Keratinocyte (primary cell): ENCODE results near the gene KREMEN2. TPM values are rescaled to one million over a fixed set of nuclear protein-coding genes. Genes with fewer than 3 reads are reported as not detected.

ENCODE experiments used
- DNase-seq: peaks from one replicate; pipeline ENCODE4 v3.0.0-alpha.2; 2011; ENCODE audit warnings: low read depth, missing footprints, low spot score
- FAIRE-seq: peaks from 2 replicates; lab custom pipeline; 2011; peaks lifted over from hg19 to GRCh38; lab: Jason Lieb, UNC
- H2AFZ ChIP-seq: 2 replicates; pipeline ENCODE4 v1.6.0; 2012; ENCODE audit warnings: low read length, control low read depth, inconsistent platforms; ENCODE audit not compliant: control insufficient read depth
- H3K27ac ChIP-seq: 2 replicates; pipeline ENCODE4 v1.5.1; 2011; ENCODE audit warnings: low read length; ENCODE audit not compliant: control insufficient read depth, insufficient read depth
- H3K27me3 ChIP-seq: 3 replicates; pipeline ENCODE4 v1.6.0; 2011; ENCODE audit warnings: low read length; ENCODE audit not compliant: control insufficient read depth, insufficient read depth; ENCODE audit errors: extremely low read depth
- H3K36me3 ChIP-seq, 2 experiments: 2 replicates in 1 of 2; 3 replicates in 1 of 2; pipeline ENCODE4 v1.5.1; 2011; ENCODE audit warnings: low read length in 2 of 2, mild to moderate bottlenecking in 1 of 2; ENCODE audit not compliant: control insufficient read depth in 2 of 2, insufficient read depth in 2 of 2; ENCODE audit errors: extremely low read depth in 1 of 2
- H3K4me1 ChIP-seq: 3 replicates; pipeline ENCODE4 v1.5.1; 2011; ENCODE audit warnings: low read length; ENCODE audit not compliant: control insufficient read depth, insufficient read depth; ENCODE audit errors: extremely low read depth
- H3K4me2 ChIP-seq: 3 replicates; pipeline ENCODE4 v1.6.0; 2011; ENCODE audit warnings: low read depth, low read length; ENCODE audit not compliant: control insufficient read depth, insufficient read depth; ENCODE audit errors: extremely low read depth
- H3K4me3 ChIP-seq, 3 experiments: fragments of 200-600 bp in 1 of 3; sonication (generic) in 1 of 3; 2 replicates in 2 of 3; 3 replicates in 1 of 3; pipeline ENCODE4 v1.5.1; 2011 to 2016; ENCODE audit warnings: low read length in 3 of 3, mild to moderate bottlenecking in 3 of 3, control low read depth in 2 of 3, inconsistent platforms in 1 of 3, low read depth in 1 of 3, mixed read lengths in 1 of 3, mixed run types in 1 of 3, moderate library complexity in 1 of 3; ENCODE audit not compliant: control insufficient read depth in 2 of 3, insufficient read depth in 2 of 3; ENCODE audit errors: extremely low read depth in 1 of 3
- H3K79me2 ChIP-seq: 2 replicates; pipeline ENCODE4 v1.6.0; 2012; ENCODE audit warnings: low read length; ENCODE audit not compliant: control insufficient read depth, insufficient read depth
- H3K9ac ChIP-seq: 3 replicates; pipeline ENCODE4 v1.6.0; 2011; ENCODE audit warnings: low read length; ENCODE audit not compliant: control insufficient read depth, insufficient read depth; ENCODE audit errors: extremely low read depth
- H3K9me1 ChIP-seq: 3 replicates; pipeline ENCODE4 v1.6.0; 2011; ENCODE audit warnings: low read length; ENCODE audit not compliant: control insufficient read depth, insufficient read depth; ENCODE audit errors: extremely low read depth
- H3K9me3 ChIP-seq: 2 replicates; pipeline ENCODE4 v1.5.1; 2012; ENCODE audit warnings: low read depth, low read length; ENCODE audit not compliant: control insufficient read depth
- H4K20me1 ChIP-seq: 3 replicates; pipeline ENCODE4 v1.6.0; 2011; ENCODE audit warnings: low read length; ENCODE audit not compliant: control insufficient read depth, insufficient read depth; ENCODE audit errors: extremely low read depth
- EZH2 ChIP-seq: IDR thresholded peaks from one replicate; pipeline ENCODE4 v1.6.1; 2012; ENCODE audit warnings: inconsistent platforms, mild to moderate bottlenecking, low read length, moderate library complexity
- dilution Hi-C: fragments of 300-500 bp; cut with MboI; formaldehyde crosslinking; loops from one replicate; pipeline ENCODE4 v1.7.0; 2020; ENCODE audit warnings: low sequenced_read_pairs; ENCODE audit not compliant: extremely low pct_ligation_motif_present
- polyA plus RNA-seq, 5 experiments: library from polyadenylated mRNA; depleted of rRNA in 3 of 5; stranded (reverse) in 3 of 5; stranded (forward) in 1 of 5; unstranded in 1 of 5; fragments of >200 nt; gene quantifications; 1 replicate in 1 of 5; 2 replicates in 3 of 5; 3 replicates in 1 of 5; pipeline versions ENCODE4 v1.2.1 to v1.2.3, GENCODE V29; 2011 to 2012; ENCODE audit warnings: missing spikeins in 2 of 5, low read depth in 1 of 5, low replicate concordance in 1 of 5
- TF ChIP-seq, protein P1 (sequence below), 3 experiments: IDR thresholded peaks in 1 of 3; conservative IDR thresholded peaks in 1 of 3; optimal IDR thresholded peaks in 1 of 3; 2 replicates in 2 of 3; 3 replicates in 1 of 3; pipeline versions ENCODE3 to v1.5.1; 2011; ENCODE audit warnings: low read length in 3 of 3, mild to moderate bottlenecking in 3 of 3, moderate library complexity in 2 of 3, control low read depth in 1 of 3, inconsistent platforms in 1 of 3; ENCODE audit not compliant: insufficient read depth in 2 of 3; ENCODE audit errors: extremely low read depth in 1 of 3

KREMEN2 gene
- polyA plus RNA-seq, 1 donor (not counting 4 experiments of a cell fraction or from before 2014, with no cell fraction given), result 3.3 TPM

DNA sequence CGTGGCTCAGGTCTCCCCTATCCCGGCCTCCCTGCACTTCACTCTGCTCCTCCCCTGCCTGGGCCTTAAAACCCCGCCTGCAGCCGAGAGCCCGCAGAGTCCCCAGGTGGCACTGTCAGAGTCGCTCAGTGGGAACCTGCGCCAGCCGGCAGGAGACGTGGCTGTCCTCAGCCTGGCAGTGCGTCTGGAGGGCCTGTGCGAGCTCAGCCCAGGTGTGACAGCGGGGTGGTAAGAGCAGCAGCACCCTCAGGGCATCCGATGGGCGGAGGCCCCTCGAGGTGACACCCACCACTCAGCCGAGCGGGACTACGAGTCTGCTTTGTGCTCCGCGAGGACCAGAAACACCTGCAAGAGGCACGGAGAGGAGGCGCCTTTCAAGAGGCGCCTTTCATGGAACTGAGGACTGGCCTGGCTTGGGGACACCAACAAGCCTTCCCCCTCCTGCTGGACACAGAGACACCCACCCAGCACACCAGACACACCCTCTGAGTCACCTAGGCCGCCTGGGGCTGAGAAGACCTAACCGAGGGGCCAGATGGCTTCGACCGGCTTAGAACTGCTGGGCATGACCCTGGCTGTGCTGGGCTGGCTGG is 48.8 kb downstream of the KREMEN2 start, which contains the start of gene CLDN9:
CLDN9 (plus strand) TSS at position 96 of the 593 bp plus-strand sequence; CDS start at position 536, 440 bp downstream.
- TF ChIP-seq, protein P1, sequence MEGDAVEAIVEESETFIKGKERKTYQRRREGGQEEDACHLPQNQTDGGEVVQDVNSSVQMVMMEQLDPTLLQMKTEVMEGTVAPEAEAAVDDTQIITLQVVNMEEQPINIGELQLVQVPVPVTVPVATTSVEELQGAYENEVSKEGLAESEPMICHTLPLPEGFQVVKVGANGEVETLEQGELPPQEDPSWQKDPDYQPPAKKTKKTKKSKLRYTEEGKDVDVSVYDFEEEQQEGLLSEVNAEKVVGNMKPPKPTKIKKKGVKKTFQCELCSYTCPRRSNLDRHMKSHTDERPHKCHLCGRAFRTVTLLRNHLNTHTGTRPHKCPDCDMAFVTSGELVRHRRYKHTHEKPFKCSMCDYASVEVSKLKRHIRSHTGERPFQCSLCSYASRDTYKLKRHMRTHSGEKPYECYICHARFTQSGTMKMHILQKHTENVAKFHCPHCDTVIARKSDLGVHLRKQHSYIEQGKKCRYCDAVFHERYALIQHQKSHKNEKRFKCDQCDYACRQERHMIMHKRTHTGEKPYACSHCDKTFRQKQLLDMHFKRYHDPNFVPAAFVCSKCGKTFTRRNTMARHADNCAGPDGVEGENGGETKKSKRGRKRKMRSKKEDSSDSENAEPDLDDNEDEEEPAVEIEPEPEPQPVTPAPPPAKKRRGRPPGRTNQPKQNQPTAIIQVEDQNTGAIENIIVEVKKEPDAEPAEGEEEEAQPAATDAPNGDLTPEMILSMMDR (optimal IDR thresholded peaks at IDR 0.05 in 1 of 3, IDR thresholded peaks at IDR 0.05 in 1 of 3, conservative IDR thresholded peaks at IDR 0.05 in 1 of 3; ENCODE audit: extremely low read depth in 1 of 3, insufficient read depth in 2 of 3, low read length in 3 of 3), result no peak
- peak; percentile 44 for TF ChIP-seq EZH2
- dilution Hi-C loops, result no loop called here

DNA sequence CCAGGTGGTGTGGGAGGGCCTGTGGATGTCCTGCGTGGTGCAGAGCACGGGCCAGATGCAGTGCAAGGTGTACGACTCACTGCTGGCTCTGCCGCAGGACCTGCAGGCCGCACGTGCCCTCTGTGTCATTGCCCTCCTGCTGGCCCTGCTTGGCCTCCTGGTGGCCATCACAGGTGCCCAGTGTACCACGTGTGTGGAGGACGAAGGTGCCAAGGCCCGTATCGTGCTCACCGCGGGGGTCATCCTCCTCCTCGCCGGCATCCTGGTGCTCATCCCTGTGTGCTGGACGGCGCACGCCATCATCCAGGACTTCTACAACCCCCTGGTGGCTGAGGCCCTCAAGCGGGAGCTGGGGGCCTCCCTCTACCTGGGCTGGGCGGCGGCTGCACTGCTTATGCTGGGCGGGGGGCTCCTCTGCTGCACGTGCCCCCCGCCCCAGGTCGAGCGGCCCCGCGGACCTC is 49.4 kb downstream of the KREMEN2 start:
- Histone ChIP-seq H3K9me1 (no peaks in the 10 kb centered on the region), H3K79me2 (no peaks in the 10 kb centered on the region), H2AFZ (no peak overlapping the region), H3K9ac (no peak overlapping the region), H3K27me3 (peaks cover 35% of the 10 kb centered on the region), H3K36me3 (no peaks in the 10 kb centered on the region), H3K4me3 (no peak overlapping the region), H3K9me3 (no peaks in the 10 kb centered on the region), H3K4me2 (no peak overlapping the region), H3K27ac (no peak overlapping the region), H4K20me1 (no peaks in the 10 kb centered on the region), H3K4me1 (peaks cover 19% of the 10 kb centered on the region)
- no peak for DNase-seq
- TF ChIP-seq, protein P1 (optimal IDR thresholded peaks at IDR 0.05 in 1 of 3, IDR thresholded peaks at IDR 0.05 in 1 of 3, conservative IDR thresholded peaks at IDR 0.05 in 1 of 3; ENCODE audit: extremely low read depth in 1 of 3, insufficient read depth in 2 of 3, low read length in 3 of 3), result no peak
- no peak for TF ChIP-seq EZH2
- no peak for FAIRE-seq
- dilution Hi-C loops, result no loop called here

More for the DNA sequence above, 48.8 kb downstream of the KREMEN2 start, which contains the start of gene CLDN9:
- DNase-seq (no peak), FAIRE-seq (no peak)
- H3K9me1 ChIP-seq, result no peaks in the 10 kb centered on the region
- H3K4me3 ChIP-seq, result no peak within 1 kb of the TSS
- H3K36me3 ChIP-seq, result no peaks in the 10 kb centered on the region
- H2AFZ ChIP-seq, result no peak within 1 kb of the TSS
- no peaks in the 10 kb centered on the region for H3K79me2 ChIP-seq
- no peaks in the 10 kb centered on the region for H3K9me3 ChIP-seq
- peaks cover 35% of the 10 kb centered on the region for H3K27me3 ChIP-seq
- no peak within 1 kb of the TSS for H3K4me2 ChIP-seq
- no peak within 1 kb of the TSS for H3K9ac ChIP-seq
- no peaks in the 10 kb centered on the region for H4K20me1 ChIP-seq
- H3K27ac ChIP-seq, result no peak within 1 kb of the TSS
- H3K4me1 ChIP-seq, result peaks cover 14% of the 10 kb centered on the region
